NK-92 (cell line): ENCODE data around the gene PCNP.
"Not testable (repeated sequence)": the region's sequence is repeated elsewhere in the genome, so short reads cannot be mapped to it uniquely, and the experiment has no call there.

Source experiments
- DNase-seq: peaks from one replicate; lab custom pipeline; 2025; ENCODE audit not compliant: unreplicated experiment; lab: John Stamatoyannopoulos, UW

Gene PCNP

GRCh38 chr3:101561630-101562328 is 12.2 kb upstream of the PCNP start, which contains the start of gene TRMT10C:
Gene TRMT10C, plus strand, starts transcription at chr3:101561868. Its CDS starts 2,914 bp downstream, at chr3:101564782.
- DNase-seq, result peak; percentile 60

- no peak for DNase-seq
Measured at GRCh38 chr3:101567528-101568317, 6.3 kb upstream of the PCNP start.

GRCh38 chr3:101571028-101571895 is 2.7 kb upstream of the PCNP start:
- DNase-seq, result no peak

- DNase-seq, result no peak
Measured at GRCh38 chr3:101574388-101575112, 570 bp downstream of the PCNP start.

GRCh38 chr3:101577286-101577685 is 3.3 kb downstream of the PCNP start:
- DNase-seq, result no peak

- no peak for DNase-seq
Measured at GRCh38 chr3:101588616-101589015, 14.6 kb downstream of the PCNP start.

- DNase-seq, result no peak
Measured at GRCh38 chr3:101591071-101591470, 17.1 kb downstream of the PCNP start.

- DNase-seq, result no peak
Measured at GRCh38 chr3:101602731-101603130, 28.8 kb downstream of the PCNP start.

GRCh38 chr3:101603184-101603583 is 29.2 kb downstream of the PCNP start:
- no peak for DNase-seq

GRCh38 chr3:101605398-101605797 is 31.4 kb downstream of the PCNP start:
- DNase-seq, result not testable (repeated sequence)

- no peak for DNase-seq
Measured at GRCh38 chr3:101611023-101611422, 37.0 kb downstream of the PCNP start.

GRCh38 chr3:101613014-101613413 is 39.0 kb downstream of the PCNP start:
- not testable (repeated sequence) for DNase-seq

GRCh38 chr3:101615525-101615924 is 41.5 kb downstream of the PCNP start:
- no peak for DNase-seq

- no peak for DNase-seq
Measured at GRCh38 chr3:101617478-101617877, 43.5 kb downstream of the PCNP start.

- DNase-seq, result no peak
Measured at GRCh38 chr3:101618726-101619125, 44.7 kb downstream of the PCNP start.

- DNase-seq, result no peak
Measured at GRCh38 chr3:101619734-101620133, 45.8 kb downstream of the PCNP start.

GRCh38 chr3:101623656-101624055 is 49.7 kb downstream of the PCNP start:
- no peak for DNase-seq

- DNase-seq, result no peak
Measured at GRCh38 chr3:101624857-101625256, 50.9 kb downstream of the PCNP start.

GRCh38 chr3:101625879-101626278 is 51.9 kb downstream of the PCNP start:
- DNase-seq, result no peak

- no peak for DNase-seq
Measured at GRCh38 chr3:101629219-101629618, 55.2 kb downstream of the PCNP start.
